Colonic mucosa (tissue), 4 donors: Measurements from ENCODE around the gene WDR93. TPM values are rescaled to one million over a fixed set of nuclear protein-coding genes. Genes with fewer than 3 reads are reported as not detected.
A peak's percentile ranks its signal among the peaks of the same experiment; 100 is the strongest.

ENCODE experiments used
- DNase-seq: peaks from one replicate; pipeline ENCODE4 v3.0.0-alpha.2; 2020
- H3K27ac ChIP-seq: fragments of 200-600 bp; one replicate; pipeline ENCODE4 v1.8.0; 2021
- H3K27me3 ChIP-seq: fragments of 200-600 bp; one replicate; pipeline ENCODE4 v1.8.0; 2021
- H3K36me3 ChIP-seq: fragments of 200-600 bp; one replicate; pipeline ENCODE4 v1.8.0; 2021
- H3K4me1 ChIP-seq: fragments of 200-600 bp; one replicate; pipeline ENCODE4 v1.8.0; 2021; ENCODE audit warnings: mild to moderate bottlenecking
- H3K4me3 ChIP-seq: fragments of 200-600 bp; one replicate; pipeline ENCODE4 v1.8.0; 2021
- H3K9ac ChIP-seq, 2 donors: one replicate each; pipeline ENCODE4 v1.7.0; 2013; ENCODE audit warnings: control low read depth in 2 of 2, low read depth in 2 of 2, low read length in 2 of 2
- H3K9me3 ChIP-seq: fragments of 200-600 bp; one replicate; pipeline ENCODE4 v1.8.0; 2021
- CTCF ChIP-seq: fragments of 200-600 bp; IDR thresholded peaks from one replicate; pipeline ENCODE4 v1.8.0; 2022; ENCODE audit warnings: antibody characterized with exemption, mild to moderate bottlenecking
- intact Hi-C: fragments of 100-400 bp; cut with DNase I; formaldehyde crosslinking; loops from one replicate; pipeline ENCODE4 v1.14.1; 2022
- total RNA-seq, 2 donors: library from RNA; stranded (reverse); fragmentation: NEBNext Ultra II Directional in 1 of 2; extraction: Animal tissue kit (Norgen Biotek cat#: 25700) in 1 of 2; gene quantifications; one replicate each; pipeline ENCODE4 v1.2.1, GENCODE V29; 2021
- donor health status: healthy.
- donor health status: DM: no; HTN: no; CAD: no.
- donor health status: DM: no; HTN: no; CAD: no.

The WDR93 gene
- total RNA-seq, 2 donors from 2014 or later: 0.13 TPM; not detected in 1

GRCh38 chr15:89735773-89736172 is 45.2 kb downstream of the WDR93 start:
- intact Hi-C loops: loop anchor here (10.0 kb wide), 1 partner anchor 91 kb away; no protein-coding TSS in a partner anchor
- H3K9ac ChIP-seq: no peak overlapping the region
- H3K36me3 ChIP-seq: no peaks in the 10 kb centered on the region
- DNase-seq: no peak
- no peak for TF ChIP-seq CTCF
- no peak overlapping the region for H3K27ac ChIP-seq
- no peak overlapping the region for H3K4me3 ChIP-seq
- H3K9me3 ChIP-seq: no peaks in the 10 kb centered on the region
- no peaks in the 10 kb centered on the region for H3K27me3 ChIP-seq
- H3K4me1 ChIP-seq: no peaks in the 10 kb centered on the region

- TF ChIP-seq CTCF: peak; percentile 94
- Histone ChIP-seq H3K9me3 (no peaks in the 10 kb centered on the region), H3K27me3 (no peaks in the 10 kb centered on the region), H3K9ac (no peak overlapping the region), H3K4me3 (no peak overlapping the region), H3K27ac (no peak overlapping the region), H3K4me1 (no peaks in the 10 kb centered on the region), H3K36me3 (no peaks in the 10 kb centered on the region)
- intact Hi-C loops: loop anchor here (10.0 kb wide), 1 partner anchor 335 kb away; no protein-coding TSS in a partner anchor
- peak; percentile 77 for DNase-seq
Observed at GRCh38 chr15:89740137-89740536, 49.5 kb downstream of the WDR93 start.

GRCh38 chr15:89743011-89743410 is 52.4 kb downstream of the WDR93 start:
- intact Hi-C loops: loop anchor here (10.0 kb wide), 1 partner anchor 332 kb away; no protein-coding TSS in a partner anchor
- Histone ChIP-seq H3K27ac (no peak overlapping the region), H3K4me1 (peaks cover under 1% of the 10 kb centered on the region), H3K4me3 (no peak overlapping the region), H3K27me3 (no peaks in the 10 kb centered on the region), H3K9ac (no peak overlapping the region), H3K36me3 (no peaks in the 10 kb centered on the region), H3K9me3 (no peaks in the 10 kb centered on the region)
- TF ChIP-seq CTCF: no peak
- DNase-seq: no peak

- no peak for DNase-seq
- no peak overlapping the region for H3K4me3 ChIP-seq
- H3K27ac ChIP-seq: no peak overlapping the region
- H3K9me3 ChIP-seq: no peaks in the 10 kb centered on the region
- H3K9ac ChIP-seq: no peak overlapping the region
- no peaks in the 10 kb centered on the region for H3K27me3 ChIP-seq
- intact Hi-C loops: loop anchor here (10.0 kb wide), 1 partner anchor 331 kb away; no protein-coding TSS in a partner anchor
- H3K4me1 ChIP-seq: peaks cover 4% of the 10 kb centered on the region
- TF ChIP-seq CTCF: no peak
- no peaks in the 10 kb centered on the region for H3K36me3 ChIP-seq
Observed at GRCh38 chr15:89743594-89743993, 53.0 kb downstream of the WDR93 start.

GRCh38 chr15:89745131-89745530 is 54.5 kb downstream of the WDR93 start:
- no peak for DNase-seq

More at GRCh38 chr15:89745131-89745530, 54.5 kb downstream of the WDR93 start:
- TF ChIP-seq CTCF: no peak
- H3K9ac ChIP-seq: no peak overlapping the region
- no peaks in the 10 kb centered on the region for H3K36me3 ChIP-seq
- no peak overlapping the region for H3K4me3 ChIP-seq
- H3K27ac ChIP-seq: no peak overlapping the region
- intact Hi-C loops: loop anchor here (10.0 kb wide), 1 partner anchor 330 kb away; no protein-coding TSS in a partner anchor
- H3K4me1 ChIP-seq: peaks cover 7% of the 10 kb centered on the region
- no peaks in the 10 kb centered on the region for H3K27me3 ChIP-seq
- no peaks in the 10 kb centered on the region for H3K9me3 ChIP-seq
